RWPE2 (cell line): ENCODE measurements around the gene NLRP10.

Source experiments
- ATAC-seq: fragments of 200-7000 bp; cut with Tn5 transposase; 3 replicates; pipeline ENCODE4 v1.9.1; 2021; ENCODE audit warnings: low read depth
- DNase-seq: peaks from one replicate; pipeline ENCODE4 v3.0.0-alpha.2; 2020; ENCODE audit warnings: low spot score
- H3K27ac ChIP-seq: fragments of 450-650 bp; 2 replicates; pipeline ENCODE4 v1.5.1; 2017; ENCODE audit warnings: mild to moderate bottlenecking; ENCODE audit not compliant: poor library complexity, severe bottlenecking
- H3K27me3 ChIP-seq: fragments of 250-450 bp; sonication (Bioruptor Pico); 2 replicates; pipeline ENCODE4 v1.5.1; 2021; ENCODE audit warnings: mild to moderate bottlenecking, moderate library complexity; ENCODE audit not compliant: insufficient read depth, poor library complexity, severe bottlenecking
- H3K36me3 ChIP-seq: fragments of 250-450 bp; sonication (Bioruptor Pico); 2 replicates; pipeline ENCODE4 v1.5.1; 2020; ENCODE audit warnings: low read depth, mild to moderate bottlenecking, moderate library complexity
- H3K4me1 ChIP-seq: fragments of 250-450 bp; sonication (Bioruptor Pico); 2 replicates; pipeline ENCODE4 v1.5.1; 2021; ENCODE audit warnings: mild to moderate bottlenecking, moderate library complexity; ENCODE audit not compliant: insufficient read depth, poor library complexity, severe bottlenecking
- H3K4me3 ChIP-seq: fragments of 250-450 bp; sonication (Bioruptor Pico); 2 replicates; pipeline ENCODE4 v1.5.1; 2021; ENCODE audit warnings: mild to moderate bottlenecking, moderate library complexity; ENCODE audit not compliant: severe bottlenecking
- H3K9me3 ChIP-seq: fragments of 250-450 bp; sonication (Bioruptor Pico); 2 replicates; pipeline ENCODE4 v1.5.1; 2021; ENCODE audit warnings: mild to moderate bottlenecking, moderate library complexity; ENCODE audit not compliant: severe bottlenecking
- CTCF ChIP-seq: fragments of 450-650 bp; IDR thresholded peaks from one replicate; pipeline ENCODE4 v1.5.1; 2017; ENCODE audit warnings: mild to moderate bottlenecking, moderate library complexity; ENCODE audit not compliant: poor library complexity, severe bottlenecking

The NLRP10 gene

GRCh38 chr11:8009856-8010255 lies 44.6 kb upstream of the NLRP10 start:
- H3K27me3 ChIP-seq, result no peaks in the 10 kb centered on the region
- no peaks in the 10 kb centered on the region for H3K36me3 ChIP-seq
- H3K27ac ChIP-seq, result no peak overlapping the region
- no peak overlapping the region for H3K4me3 ChIP-seq
- H3K9me3 ChIP-seq, result no peaks in the 10 kb centered on the region
- DNase-seq, result no peak
- no peak for ATAC-seq
- TF ChIP-seq CTCF, result no peak
- no peaks in the 10 kb centered on the region for H3K4me1 ChIP-seq

- H3K9me3 ChIP-seq, result no peaks in the 10 kb centered on the region
- no peaks in the 10 kb centered on the region for H3K27me3 ChIP-seq
- TF ChIP-seq CTCF, result no peak
- H3K27ac ChIP-seq, result no peak overlapping the region
- ATAC-seq (no peak), DNase-seq (no peak)
- no peaks in the 10 kb centered on the region for H3K4me1 ChIP-seq
- no peaks in the 10 kb centered on the region for H3K36me3 ChIP-seq
- H3K4me3 ChIP-seq, result no peak overlapping the region
Observed at GRCh38 chr11:8008212-8008611, 43.0 kb upstream of the NLRP10 start.

- Histone ChIP-seq H3K36me3 (no peaks in the 10 kb centered on the region), H3K4me3 (no peak overlapping the region), H3K9me3 (no peaks in the 10 kb centered on the region), H3K4me1 (no peaks in the 10 kb centered on the region), H3K27me3 (no peaks in the 10 kb centered on the region), H3K27ac (no peak overlapping the region)
- no peak for DNase-seq
- peak; percentile 89 for ATAC-seq
- peak; percentile 92 for TF ChIP-seq CTCF
Observed at GRCh38 chr11:8006349-8006977, 41.2 kb upstream of the NLRP10 start.

GRCh38 chr11:8005556-8005955 lies 40.3 kb upstream of the NLRP10 start:
- no peak overlapping the region for H3K27ac ChIP-seq
- H3K36me3 ChIP-seq, result no peaks in the 10 kb centered on the region
- no peak for ATAC-seq

More at GRCh38 chr11:8005556-8005955, 40.3 kb upstream of the NLRP10 start:
- no peaks in the 10 kb centered on the region for H3K27me3 ChIP-seq
- no peaks in the 10 kb centered on the region for H3K9me3 ChIP-seq
- H3K4me3 ChIP-seq, result no peak overlapping the region
- H3K4me1 ChIP-seq, result no peaks in the 10 kb centered on the region
- TF ChIP-seq CTCF, result no peak
- no peak for DNase-seq
